Activated CD4-positive, CD25-positive, alpha-beta regulatory T cell treated with anti-CD3 and anti-CD28 coated beads, Interleukin-2, amount 50 U/mL, for 16 hours (primary cell): ENCODE results near the gene HOXC13.

ENCODE experiments used
- DNase-seq: peaks from one replicate; pipeline ENCODE4 v3.0.0-alpha.2; 2020; ENCODE audit warnings: low read depth, low spot score

Gene HOXC13

DNA sequence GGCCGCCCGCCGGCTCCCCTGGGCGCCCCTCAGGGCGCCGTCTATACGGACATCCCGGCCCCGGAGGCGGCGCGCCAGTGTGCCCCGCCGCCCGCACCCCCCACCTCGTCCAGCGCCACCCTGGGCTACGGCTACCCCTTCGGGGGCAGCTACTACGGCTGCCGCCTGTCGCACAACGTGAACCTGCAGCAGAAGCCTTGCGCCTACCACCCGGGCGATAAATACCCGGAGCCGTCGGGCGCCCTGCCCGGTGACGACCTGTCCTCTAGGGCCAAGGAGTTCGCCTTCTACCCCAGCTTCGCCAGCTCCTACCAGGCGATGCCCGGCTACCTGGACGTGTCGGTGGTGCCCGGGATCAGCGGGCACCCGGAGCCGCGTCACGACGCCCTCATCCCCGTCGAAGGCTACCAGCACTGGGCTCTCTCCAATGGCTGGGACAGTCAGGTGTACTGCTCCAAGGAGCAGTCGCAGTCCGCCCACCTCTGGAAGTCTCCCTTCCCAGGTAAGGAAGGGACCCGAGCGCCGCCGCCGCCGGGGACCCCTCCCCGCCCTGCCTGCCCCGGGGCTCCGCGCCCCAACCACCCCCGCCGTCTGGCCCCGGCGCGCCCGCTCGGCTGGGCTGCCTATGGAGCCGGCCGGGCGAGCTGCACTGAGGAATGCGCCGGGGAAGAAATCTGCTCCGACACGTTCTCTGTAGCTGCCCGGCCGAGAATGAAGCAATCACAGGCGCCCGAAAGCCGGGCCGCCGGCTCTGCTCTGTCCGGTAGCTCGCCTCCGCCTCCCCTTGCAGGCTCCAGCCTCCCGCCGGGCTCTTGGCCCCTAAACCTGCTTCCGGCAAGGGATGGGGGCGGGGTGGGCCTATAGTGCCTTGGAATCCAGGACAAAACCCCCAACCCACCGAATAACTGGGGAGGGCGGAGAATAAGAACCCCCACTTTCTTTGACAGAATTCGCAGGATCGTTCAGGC lies 794 bp downstream of the HOXC13 start:
- no peak for DNase-seq

GRCh38 chr12:53940443-53941014 lies 1.9 kb downstream of the HOXC13 start:
- DNase-seq, result no peak

- DNase-seq, result no peak
Measured at GRCh38 chr12:53941187-53941586, 2.6 kb downstream of the HOXC13 start.

DNA sequence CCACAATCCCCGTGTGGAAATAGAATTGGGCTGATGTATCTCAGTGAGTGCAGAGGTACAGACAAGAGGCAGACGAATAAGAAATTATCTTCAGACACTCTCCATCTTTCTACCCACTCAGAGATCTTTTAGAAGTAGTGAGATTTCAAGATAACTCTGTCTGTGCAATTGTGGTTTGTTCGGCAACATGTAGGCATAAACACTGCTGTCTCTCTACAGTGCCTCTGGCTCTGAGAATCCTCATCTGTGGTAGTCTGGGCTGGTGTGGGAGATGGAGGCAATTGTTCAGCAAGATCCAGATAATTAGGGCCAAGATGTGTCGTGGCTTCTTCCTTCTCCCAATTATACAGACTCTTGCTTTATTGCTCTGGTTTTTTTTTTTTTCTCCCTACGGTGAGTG lies 3.1 kb downstream of the HOXC13 start:
- DNase-seq, result no peak

DNA sequence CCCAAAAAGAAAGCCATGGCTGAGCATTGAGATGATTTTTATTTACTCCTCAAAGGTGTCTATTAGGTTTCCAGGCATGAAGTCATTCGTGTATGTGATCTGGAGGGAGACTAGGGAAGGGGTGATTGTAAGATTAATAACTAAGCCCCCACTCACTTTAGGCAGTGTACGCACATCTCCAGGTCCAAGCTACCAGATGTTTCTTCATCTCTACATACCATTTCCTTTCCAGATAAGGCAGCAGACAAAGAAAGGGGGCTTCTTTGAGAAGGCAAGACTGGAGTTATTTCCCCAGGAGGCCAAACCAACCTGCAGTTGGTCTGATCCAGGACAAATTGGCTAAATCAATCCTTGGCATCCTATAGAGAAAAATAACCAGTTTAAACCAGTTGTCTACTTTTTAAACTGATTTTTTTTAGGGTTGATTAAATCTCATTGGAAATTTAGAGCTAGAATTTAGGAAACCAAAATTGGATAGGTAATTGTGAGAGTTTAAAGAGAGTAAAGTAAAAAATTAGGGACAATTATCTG lies 3.9 kb downstream of the HOXC13 start:
- no peak for DNase-seq

DNA sequence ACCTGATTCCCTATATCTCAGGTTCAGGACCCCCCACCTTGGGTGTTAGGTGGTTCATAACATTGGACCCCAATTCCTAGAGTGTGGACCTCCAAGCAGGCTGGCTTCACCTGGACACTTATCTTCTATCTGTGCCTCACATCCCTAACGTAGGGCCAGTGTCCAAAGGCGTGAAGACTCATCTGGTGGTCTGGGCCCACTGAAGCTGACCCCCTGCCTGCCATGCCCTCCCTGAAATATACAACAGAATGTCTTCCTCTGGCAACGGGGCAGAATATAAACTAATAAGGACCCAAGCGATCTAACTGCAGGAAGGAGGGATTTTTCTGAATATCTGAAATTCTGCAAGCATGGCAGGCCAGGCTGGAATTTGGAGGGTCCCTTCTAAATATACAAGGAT lies 5.6 kb downstream of the HOXC13 start:
- no peak for DNase-seq

DNA sequence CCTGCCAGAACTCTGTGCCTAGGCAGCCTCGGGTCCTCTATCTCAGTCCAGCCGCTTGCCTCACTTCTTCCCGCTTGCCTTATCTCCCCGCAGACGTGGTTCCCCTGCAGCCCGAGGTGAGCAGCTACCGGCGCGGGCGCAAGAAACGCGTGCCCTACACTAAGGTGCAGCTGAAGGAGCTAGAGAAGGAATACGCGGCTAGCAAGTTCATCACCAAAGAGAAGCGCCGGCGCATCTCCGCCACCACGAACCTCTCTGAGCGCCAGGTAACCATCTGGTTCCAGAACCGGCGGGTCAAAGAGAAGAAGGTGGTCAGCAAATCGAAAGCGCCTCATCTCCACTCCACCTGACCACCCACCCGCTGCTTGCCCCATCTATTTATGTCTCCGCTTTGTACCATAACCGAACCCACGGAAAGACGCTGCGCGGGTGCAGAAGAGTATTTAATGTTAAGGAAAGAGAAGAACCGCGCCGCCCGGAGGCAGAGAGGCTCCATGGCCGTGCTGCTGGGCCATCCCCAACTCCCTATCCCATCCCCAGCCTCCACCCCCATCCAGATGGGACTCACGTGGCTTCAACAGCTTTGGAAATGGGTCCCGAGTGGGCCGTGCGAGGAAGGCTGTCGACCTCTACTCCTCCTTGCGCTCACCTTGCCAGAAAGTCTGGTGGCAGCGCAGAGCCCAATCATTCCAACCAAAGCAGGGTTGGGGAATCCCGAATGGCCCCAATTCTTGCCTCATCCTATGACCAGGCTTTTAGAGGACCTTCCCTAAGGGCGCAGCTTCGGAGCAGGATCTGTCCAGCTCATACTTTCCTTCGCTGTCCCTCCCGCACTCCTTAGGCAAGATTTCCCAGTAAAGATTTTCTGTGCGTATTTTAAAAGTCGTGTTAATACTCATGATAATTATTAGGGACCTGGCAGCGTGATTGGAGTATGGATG lies 6.5 kb downstream of the HOXC13 start:
- no peak for DNase-seq

- no peak for DNase-seq
Measured at GRCh38 chr12:53947743-53948142, 9.1 kb downstream of the HOXC13 start.

GRCh38 chr12:53948650-53949593 lies 10.3 kb downstream of the HOXC13 start:
- DNase-seq, result no peak

- DNase-seq, result no peak
Measured at GRCh38 chr12:53949631-53950436, 11.2 kb downstream of the HOXC13 start.

DNA sequence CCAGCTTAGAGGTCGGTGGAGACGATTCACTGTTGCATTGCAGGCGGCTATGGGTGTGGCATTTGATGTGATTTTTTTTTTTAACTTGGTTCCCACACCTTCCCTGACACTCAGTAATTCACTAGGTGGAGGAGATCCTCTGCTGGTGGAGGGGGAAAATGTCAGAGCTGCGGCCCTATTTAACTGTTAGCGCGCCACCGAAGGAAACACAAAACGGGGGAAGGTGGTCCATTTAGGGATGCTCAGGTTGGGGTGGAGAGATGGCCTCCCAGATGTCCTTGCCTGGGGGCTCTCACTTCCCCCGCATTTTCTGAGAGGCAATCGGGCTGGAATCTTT lies 11.8 kb downstream of the HOXC13 start:
- no peak for DNase-seq

- no peak for DNase-seq
Measured at GRCh38 chr12:53950789-53951576, 12.4 kb downstream of the HOXC13 start.

DNA sequence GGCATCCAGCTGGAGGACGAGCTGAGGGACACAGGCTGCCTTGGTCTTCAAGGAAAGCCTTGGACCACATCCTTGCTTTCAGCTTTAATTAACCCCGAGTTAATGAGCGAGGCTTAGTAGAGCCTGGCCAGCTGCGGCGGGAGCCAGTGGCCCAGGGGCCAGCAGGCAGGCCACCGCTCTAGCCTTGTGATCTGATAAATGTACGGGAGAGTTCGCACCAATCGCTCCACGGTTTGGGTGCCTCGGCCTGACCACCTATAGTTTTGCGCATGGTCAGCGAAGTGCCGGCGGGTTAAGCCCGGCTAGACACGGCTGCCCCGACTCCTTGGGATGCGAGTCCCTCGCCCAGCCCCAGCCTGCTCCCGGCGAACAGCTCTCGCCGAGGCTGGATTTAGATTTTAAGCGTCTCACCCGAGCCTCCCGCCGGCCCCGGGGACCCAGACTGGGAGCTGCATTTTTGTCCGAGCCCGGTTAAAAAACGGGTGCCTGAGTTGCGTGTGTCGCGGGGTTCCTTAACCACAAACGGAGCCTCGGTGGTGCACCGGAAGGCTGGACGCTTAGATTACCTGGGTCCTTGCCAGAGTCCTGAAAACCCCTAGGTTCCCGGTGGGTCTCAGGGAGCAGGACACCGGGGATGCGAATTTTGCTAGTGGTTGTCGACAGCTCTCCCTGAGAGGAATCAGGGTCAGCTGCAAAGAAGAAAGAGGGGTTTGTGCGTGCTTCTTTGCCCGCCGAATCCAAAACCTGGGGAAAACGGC lies 13.1 kb downstream of the HOXC13 start:
- no peak for DNase-seq

- no peak for DNase-seq
Measured at GRCh38 chr12:53952335-53952694, 13.7 kb downstream of the HOXC13 start.

DNA sequence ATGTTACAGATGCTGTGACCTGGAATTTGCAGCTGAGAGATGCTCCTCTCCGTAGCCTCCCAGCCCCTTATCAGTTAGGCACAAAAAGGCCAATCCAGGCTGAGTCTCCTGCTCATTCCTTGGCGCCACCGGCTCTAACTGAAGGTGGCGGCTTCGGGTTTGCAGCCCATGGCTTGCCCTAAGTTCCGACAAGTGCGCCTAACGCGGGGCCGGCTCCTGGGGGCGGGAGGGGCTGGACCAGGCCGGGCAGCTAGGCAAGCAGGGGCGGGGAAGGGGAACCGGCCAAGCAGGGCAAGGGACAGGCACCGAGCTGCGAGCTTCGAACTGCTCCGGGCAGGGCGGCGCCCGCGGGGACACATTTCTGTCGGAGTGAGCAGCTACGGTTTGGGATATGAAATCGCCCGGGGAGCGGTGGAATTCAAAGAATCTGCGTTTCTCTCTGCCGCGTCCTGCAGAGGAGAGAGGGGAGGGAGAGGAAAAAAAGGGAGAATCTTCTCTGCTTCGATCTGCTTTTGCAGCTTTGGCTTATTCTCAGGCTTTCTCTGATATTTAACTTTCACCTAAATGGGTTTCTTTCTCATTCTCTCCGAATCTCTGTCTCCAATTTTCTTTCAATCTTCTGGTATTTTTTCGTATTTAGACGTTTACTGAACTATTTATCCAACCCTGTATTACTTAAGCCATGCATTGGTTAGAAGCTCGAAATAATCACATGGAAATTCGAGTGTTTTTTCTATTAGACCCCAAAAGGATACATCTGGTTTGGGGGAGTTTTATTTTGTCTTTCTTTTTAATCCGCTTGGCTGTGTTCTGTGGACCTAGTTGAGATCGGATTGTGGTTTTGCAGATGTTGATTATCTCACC lies 14.5 kb downstream of the HOXC13 start:
- no peak for DNase-seq

- no peak for DNase-seq
Measured at GRCh38 chr12:53953831-53954693, 15.4 kb downstream of the HOXC13 start.

DNA sequence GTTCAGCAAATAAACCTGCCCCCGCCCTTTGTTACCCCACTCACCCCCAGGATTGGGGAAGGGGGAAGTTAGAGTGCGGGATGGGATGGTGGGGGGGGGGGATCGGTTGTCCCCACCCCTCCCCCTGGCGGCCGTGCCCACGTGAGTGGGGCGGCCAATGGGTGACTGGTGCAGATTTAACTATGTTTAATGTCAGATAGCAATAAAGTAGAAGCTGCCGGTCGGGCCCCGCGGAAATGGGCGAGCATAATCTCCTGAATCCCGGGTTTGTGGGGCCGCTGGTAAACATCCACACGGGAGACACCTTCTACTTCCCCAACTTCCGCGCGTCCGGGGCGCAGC lies 16.0 kb downstream of the HOXC13 start, which contains the start of gene HOXC12:
Gene HOXC12, plus strand, starts transcription at position 210 of the 342 bp plus-strand sequence. Its CDS starts 27 bp downstream, at position 237.
- DNase-seq, result no peak
